NOMO-1 treated with DMSO at 0.1 percent for 48 hours (cell line): Measurements from ENCODE around the gene DCBLD2.
A peak's percentile ranks its signal among the peaks of the same experiment; 100 is the strongest.

Experiments
- DNase-seq: peaks from one replicate; lab custom pipeline; 2025; ENCODE audit not compliant: unreplicated experiment; lab: John Stamatoyannopoulos, UW

DCBLD2 gene, protein sequence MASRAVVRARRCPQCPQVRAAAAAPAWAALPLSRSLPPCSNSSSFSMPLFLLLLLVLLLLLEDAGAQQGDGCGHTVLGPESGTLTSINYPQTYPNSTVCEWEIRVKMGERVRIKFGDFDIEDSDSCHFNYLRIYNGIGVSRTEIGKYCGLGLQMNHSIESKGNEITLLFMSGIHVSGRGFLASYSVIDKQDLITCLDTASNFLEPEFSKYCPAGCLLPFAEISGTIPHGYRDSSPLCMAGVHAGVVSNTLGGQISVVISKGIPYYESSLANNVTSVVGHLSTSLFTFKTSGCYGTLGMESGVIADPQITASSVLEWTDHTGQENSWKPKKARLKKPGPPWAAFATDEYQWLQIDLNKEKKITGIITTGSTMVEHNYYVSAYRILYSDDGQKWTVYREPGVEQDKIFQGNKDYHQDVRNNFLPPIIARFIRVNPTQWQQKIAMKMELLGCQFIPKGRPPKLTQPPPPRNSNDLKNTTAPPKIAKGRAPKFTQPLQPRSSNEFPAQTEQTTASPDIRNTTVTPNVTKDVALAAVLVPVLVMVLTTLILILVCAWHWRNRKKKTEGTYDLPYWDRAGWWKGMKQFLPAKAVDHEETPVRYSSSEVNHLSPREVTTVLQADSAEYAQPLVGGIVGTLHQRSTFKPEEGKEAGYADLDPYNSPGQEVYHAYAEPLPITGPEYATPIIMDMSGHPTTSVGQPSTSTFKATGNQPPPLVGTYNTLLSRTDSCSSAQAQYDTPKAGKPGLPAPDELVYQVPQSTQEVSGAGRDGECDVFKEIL

GRCh38 chr3:98901392-98902350 is at the start of gene DCBLD2:
TSS of gene DCBLD2 (minus strand) at chr3:98901695. CDS start at chr3:98901326, 369 bp downstream.
- DNase-seq = peak; percentile 85

- no peak for DNase-seq
These were observed 44.2 kb upstream of the DCBLD2 start for GRCh38 chr3:98945666-98946065.

- DNase-seq = no peak
These were observed 43.6 kb upstream of the DCBLD2 start for GRCh38 chr3:98945101-98945524.

GRCh38 chr3:98930413-98930812 is 28.9 kb upstream of the DCBLD2 start:
- no peak for DNase-seq

DNA sequence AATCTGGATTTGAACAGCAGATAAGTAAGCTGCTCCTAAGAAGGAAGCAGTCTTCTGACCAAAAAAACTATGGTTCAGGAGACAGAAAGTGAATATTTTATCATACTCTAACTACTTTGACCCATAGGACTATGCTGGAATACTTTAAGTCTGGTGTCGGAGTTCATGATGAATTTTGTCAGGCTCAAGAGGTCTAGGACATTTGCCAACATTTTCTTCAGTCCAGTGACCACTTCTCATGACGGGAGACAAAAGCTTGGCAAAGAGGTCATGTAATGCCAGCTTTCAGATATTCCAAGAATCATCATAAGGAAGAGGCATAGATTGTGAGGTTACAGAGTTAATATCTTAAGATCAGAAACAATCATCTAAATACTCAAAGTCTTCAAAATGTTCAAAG is 20.5 kb upstream of the DCBLD2 start:
- DNase-seq = no peak

- DNase-seq = no peak
These were observed 18.7 kb upstream of the DCBLD2 start for GRCh38 chr3:98920166-98920565.

DNA sequence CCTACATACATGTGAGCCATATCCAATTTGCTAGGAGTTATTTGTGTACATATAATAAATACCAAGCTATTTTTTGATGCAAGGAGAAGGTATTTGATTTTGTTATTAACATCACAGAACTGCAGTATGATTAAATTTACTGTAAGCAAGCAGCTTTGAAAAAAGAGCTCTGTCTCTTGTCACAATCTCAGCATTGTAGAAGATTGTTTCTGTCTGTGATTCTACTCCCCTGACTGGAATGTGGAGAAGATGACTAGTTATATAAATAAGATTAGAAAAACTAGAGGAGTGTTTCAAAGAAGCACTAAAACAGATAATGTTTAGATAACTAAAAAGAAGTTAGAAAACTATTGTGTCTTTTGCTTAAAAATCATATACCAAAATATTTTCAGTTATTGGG is 17.1 kb upstream of the DCBLD2 start:
- no peak for DNase-seq

DNA sequence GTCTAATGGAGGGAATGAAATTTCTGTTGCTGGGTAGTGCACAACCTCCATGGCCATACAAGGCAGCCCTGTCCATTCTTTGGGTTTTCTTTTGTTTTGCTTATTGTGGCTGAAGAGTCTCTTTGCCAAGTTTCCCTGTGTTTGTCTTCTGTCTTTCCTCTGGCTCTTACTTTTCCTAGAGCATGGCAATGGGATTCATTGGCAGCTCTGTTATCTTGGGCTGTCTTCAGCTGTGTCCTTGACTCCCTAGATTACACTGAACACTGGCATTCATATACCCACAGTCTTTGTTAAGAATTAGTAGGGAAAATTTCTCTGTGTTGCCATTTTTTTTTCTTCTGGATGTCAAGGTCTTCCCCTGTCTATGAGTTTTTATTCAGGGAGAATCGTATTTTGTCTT is 16.1 kb upstream of the DCBLD2 start:
- no peak for DNase-seq

- no peak for DNase-seq
These were observed 12.9 kb upstream of the DCBLD2 start for GRCh38 chr3:98914210-98915080.

GRCh38 chr3:98912448-98912847 is 11.0 kb upstream of the DCBLD2 start:
- DNase-seq = no peak

DNA sequence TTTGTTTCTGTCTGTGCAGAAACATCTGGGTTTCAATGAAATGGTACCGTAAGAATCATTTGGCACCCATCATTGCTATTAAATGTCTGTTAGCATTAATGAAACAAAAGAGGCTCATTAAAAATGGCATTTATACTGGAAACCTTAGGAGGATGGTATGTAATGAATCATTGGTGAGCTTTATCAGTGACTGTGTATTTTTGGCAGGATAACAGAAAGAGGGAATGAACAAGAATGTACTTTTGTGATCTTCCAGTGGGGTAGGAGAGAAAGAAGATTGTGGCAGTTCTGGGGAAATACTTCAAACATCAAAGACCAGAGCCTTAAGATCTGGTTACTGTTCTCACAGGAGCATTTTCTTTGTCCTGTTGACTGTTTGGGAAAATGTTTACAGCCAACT is 4.7 kb upstream of the DCBLD2 start:
- DNase-seq = no peak

GRCh38 chr3:98903705-98904481 is 2.4 kb upstream of the DCBLD2 start:
- DNase-seq = no peak

DNA sequence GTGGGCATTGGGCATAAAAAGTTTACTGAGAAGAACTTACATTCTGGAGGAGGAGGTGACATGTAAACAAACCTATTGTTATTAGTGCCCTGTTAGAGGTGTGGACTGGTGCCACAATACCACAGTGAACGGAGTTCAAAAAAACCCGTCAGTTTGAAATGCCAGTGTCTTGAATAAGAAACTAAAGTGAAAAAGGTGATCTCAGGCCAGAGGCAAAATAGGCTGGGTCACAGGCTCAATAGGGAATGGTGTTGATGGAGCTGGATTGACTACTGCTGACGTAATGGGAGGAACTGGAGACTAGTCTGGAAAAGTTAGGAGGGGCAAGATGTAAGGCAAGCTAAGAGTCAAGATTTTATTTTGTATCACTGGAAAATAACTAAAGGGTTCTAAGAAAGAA is 1.6 kb upstream of the DCBLD2 start:
- no peak for DNase-seq

- DNase-seq = no peak
These were observed 851 bp upstream of the DCBLD2 start for GRCh38 chr3:98902351-98902740.

- no peak for DNase-seq
These were observed 440 bp downstream of the DCBLD2 start for GRCh38 chr3:98901119-98901391.

GRCh38 chr3:98900265-98901118 is 1.0 kb downstream of the DCBLD2 start:
- DNase-seq = no peak

- no peak for DNase-seq
These were observed 3.8 kb downstream of the DCBLD2 start for GRCh38 chr3:98897701-98898100.

DNA sequence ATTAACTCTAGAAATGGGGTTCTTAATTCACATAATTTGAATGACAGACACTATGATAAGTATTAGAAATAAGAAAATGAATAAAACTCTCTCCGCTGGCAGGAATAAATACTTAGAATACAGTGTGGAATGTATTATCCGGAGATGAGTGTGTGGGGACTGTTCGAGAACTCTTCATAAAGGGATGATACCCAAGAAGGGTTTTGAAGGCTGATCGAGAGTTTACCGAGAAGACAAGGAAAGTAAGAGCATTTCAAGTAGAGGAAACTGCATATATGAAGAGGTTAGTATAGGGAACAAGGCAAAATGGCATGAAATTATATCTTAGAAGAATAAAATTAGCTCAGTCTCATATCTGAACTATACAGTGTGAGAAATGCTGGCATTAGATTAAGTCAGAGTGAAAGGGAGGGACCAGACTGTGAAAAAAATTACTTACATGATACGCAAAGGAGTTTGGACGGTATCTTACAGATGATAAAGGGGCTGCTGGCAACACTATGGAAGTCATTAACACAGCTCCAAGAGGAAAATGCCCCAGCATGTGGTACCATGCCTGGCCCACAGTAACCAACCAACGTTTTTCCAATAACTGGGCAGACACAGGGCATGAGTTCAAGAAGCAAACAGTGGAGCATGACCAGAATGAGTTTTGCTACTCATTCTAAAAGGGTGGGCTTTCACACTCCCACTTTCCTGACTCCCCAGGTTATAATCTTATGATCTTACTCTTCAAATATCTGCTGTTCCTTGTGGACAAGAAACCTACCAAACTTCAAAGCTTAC is 6.5 kb downstream of the DCBLD2 start:
- DNase-seq = no peak
